Stimulated activated memory B cell treated with anti-CD40 and anti-IgM and Interleukin-4, amounts not matched to agents 10 μg/mL and 1 μg/mL and 100 μg/mL, for 72 hours (primary cell): ENCODE measurements around the gene CYP39A1.
"Not testable (repeated sequence)": the region's sequence is repeated elsewhere in the genome, so short reads cannot be mapped to it uniquely, and the experiment has no call there.

Experiments
- ATAC-seq: fragments of 150-1000 bp; cut with Tn5 transposase; 2 replicates; pipeline ENCODE4 v1.10.0; 2021
- H3K27ac Mint-ChIP-seq: one replicate; pipeline ENCODE4 v1.8.0; 2022; ENCODE audit warnings: mild to moderate bottlenecking, mixed read lengths
- H3K27me3 Mint-ChIP-seq: one replicate; pipeline ENCODE4 v1.8.0; 2022; ENCODE audit warnings: mixed read lengths
- H3K36me3 Mint-ChIP-seq: one replicate; pipeline ENCODE4 v1.8.0; 2022; ENCODE audit warnings: mixed read lengths
- H3K4me1 Mint-ChIP-seq: one replicate; pipeline ENCODE4 v1.8.0; 2022; ENCODE audit warnings: mixed read lengths
- H3K4me3 Mint-ChIP-seq: one replicate; pipeline ENCODE4 v1.8.0; 2022; ENCODE audit warnings: mild to moderate bottlenecking, moderate library complexity, mixed read lengths
- H3K9me3 Mint-ChIP-seq: one replicate; pipeline ENCODE4 v1.8.0; 2022; ENCODE audit warnings: mixed read lengths

The CYP39A1 gene

DNA sequence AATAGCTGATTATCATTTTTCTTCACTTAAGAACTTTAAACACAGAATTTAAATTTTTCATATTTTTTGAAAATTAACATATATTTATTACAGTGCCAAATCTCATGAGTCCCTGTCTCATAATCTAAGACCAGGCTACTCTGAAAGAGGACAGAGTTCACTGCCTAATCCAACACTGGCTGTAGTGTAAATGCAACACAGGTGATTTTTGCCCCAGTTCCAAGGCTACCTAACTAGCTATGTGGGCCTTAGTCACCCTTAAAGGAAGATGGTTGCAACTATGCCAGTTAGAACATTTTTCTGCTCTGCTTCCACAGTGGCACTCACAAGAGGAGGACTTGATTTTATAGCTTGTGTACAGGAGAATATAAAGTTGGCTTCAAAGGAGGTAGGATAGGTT is 5.0 kb upstream of the CYP39A1 start:
- Mint-ChIP-seq H3K4me1 (peaks cover 9% of the 10 kb centered on the region), H3K36me3 (no peaks in the 10 kb centered on the region), H3K9me3 (no peaks in the 10 kb centered on the region), H3K27ac (no peak overlapping the region), H3K4me3 (no peak overlapping the region), H3K27me3 (peaks cover 31% of the 10 kb centered on the region)
- no peak for ATAC-seq

GRCh38 chr6:46655803-46656202 is 3.2 kb upstream of the CYP39A1 start:
- H3K4me3 Mint-ChIP-seq = no peak overlapping the region
- peaks cover 40% of the 10 kb centered on the region for H3K27me3 Mint-ChIP-seq
- H3K27ac Mint-ChIP-seq = no peak overlapping the region
- no peaks in the 10 kb centered on the region for H3K36me3 Mint-ChIP-seq
- no peaks in the 10 kb centered on the region for H3K9me3 Mint-ChIP-seq
- peaks cover 16% of the 10 kb centered on the region for H3K4me1 Mint-ChIP-seq
- no peak for ATAC-seq

GRCh38 chr6:46653439-46654195 is 999 bp upstream of the CYP39A1 start:
- Mint-ChIP-seq H3K27ac (no peak overlapping the region), H3K4me3 (peak overlapping the region; percentile 87), H3K9me3 (no peaks in the 10 kb centered on the region), H3K36me3 (no peaks in the 10 kb centered on the region), H3K27me3 (peaks cover 57% of the 10 kb centered on the region), H3K4me1 (peaks cover 16% of the 10 kb centered on the region)
- no peak for ATAC-seq

DNA sequence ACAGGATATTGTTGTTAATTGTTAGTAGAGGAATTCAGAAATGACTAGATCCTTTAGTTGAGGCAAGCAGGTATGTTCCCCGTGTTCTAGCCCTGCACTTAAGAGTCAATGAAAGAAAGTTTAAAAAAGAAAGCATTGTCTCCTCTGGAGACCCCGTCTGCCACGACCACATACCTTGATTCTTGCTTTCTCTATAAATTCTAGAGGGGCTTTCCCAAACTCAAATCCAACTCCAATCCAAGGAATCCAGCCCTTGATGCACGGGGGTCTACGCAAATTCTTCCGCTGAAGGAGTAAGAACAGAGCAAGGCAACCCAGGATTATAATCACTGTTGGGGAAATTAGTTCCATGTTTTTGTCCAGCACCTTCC is 401 bp downstream of the CYP39A1 start:
- Mint-ChIP-seq H3K9me3 (no peaks in the 10 kb centered on the region), H3K4me3 (peak overlapping the region; percentile 87), H3K27ac (no peak overlapping the region), H3K27me3 (peaks cover 65% of the 10 kb centered on the region), H3K4me1 (peaks cover 16% of the 10 kb centered on the region), H3K36me3 (no peaks in the 10 kb centered on the region)
- ATAC-seq = no peak

DNA sequence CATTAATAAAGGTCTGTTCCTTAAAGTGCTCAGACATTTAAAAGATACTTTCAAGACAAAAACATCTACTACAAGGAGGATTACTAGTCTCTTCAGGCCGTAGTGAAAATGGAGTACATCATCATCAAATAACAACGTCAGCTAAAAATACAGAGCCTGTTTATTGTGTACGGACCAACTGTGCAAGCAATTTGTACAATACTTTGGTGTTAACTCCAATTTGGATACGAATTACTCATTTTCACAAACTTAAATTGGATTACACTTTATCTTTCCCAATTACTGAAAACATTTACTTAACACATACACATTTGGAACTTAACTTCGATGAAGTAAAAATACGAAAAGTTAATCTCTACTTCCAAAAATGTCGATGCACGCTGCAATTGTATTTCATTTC is 802 bp downstream of the CYP39A1 start:
- H3K4me1 Mint-ChIP-seq = peaks cover 16% of the 10 kb centered on the region
- no peaks in the 10 kb centered on the region for H3K36me3 Mint-ChIP-seq
- H3K9me3 Mint-ChIP-seq = no peaks in the 10 kb centered on the region
- no peak for ATAC-seq
- no peak overlapping the region for H3K27ac Mint-ChIP-seq
- peaks cover 65% of the 10 kb centered on the region for H3K27me3 Mint-ChIP-seq
- no peak overlapping the region for H3K4me3 Mint-ChIP-seq

DNA sequence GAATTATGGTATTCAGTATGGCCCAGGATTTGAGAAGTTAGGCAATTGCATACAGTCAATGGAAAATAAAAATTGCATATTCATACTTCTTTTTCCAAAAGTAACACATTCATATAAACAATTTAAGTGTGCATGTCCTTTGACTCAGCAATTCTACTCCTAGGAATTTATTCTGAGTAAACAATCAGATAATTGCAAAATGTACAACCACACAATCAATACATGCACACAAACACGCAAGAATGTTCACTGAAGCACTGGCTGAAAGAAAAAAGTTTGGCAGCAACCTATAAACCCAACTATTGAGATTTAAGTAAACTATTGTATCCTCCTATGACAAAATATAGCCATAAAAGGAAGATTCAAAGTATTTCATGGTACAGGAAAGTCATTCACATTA is 1.6 kb downstream of the CYP39A1 start:
- H3K4me1 Mint-ChIP-seq = peaks cover 16% of the 10 kb centered on the region
- H3K27ac Mint-ChIP-seq = no peak overlapping the region
- no peak for ATAC-seq
- no peaks in the 10 kb centered on the region for H3K36me3 Mint-ChIP-seq
- H3K9me3 Mint-ChIP-seq = no peaks in the 10 kb centered on the region
- H3K27me3 Mint-ChIP-seq = peaks cover 64% of the 10 kb centered on the region
- no peak overlapping the region for H3K4me3 Mint-ChIP-seq

- no peaks in the 10 kb centered on the region for H3K36me3 Mint-ChIP-seq
- peaks cover 6% of the 10 kb centered on the region for H3K9me3 Mint-ChIP-seq
- H3K27ac Mint-ChIP-seq = no peak overlapping the region
- H3K4me3 Mint-ChIP-seq = no peak overlapping the region
- H3K4me1 Mint-ChIP-seq = peaks cover 16% of the 10 kb centered on the region
- H3K27me3 Mint-ChIP-seq = peaks cover 47% of the 10 kb centered on the region
- no peak for ATAC-seq
These were observed 3.6 kb downstream of the CYP39A1 start for GRCh38 chr6:46648869-46649492.

DNA sequence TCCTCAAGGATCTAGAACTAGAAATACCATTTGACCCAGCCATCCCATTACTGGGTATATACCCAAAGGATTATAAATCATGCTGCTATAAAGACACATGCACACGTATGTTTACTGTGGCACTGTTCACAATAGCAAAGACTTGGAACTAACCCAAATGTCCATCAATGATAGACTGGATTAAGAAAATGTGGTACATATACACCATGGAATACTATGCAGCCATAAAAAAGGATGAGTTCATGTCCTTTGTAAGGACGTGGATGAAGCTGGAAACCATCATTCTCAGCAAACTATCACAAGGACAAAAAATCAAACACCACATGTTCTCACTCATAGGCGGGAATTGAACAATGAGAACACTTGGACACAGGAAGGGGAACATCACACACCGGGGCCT is 4.5 kb downstream of the CYP39A1 start:
- not testable (repeated sequence) for ATAC-seq, H3K9me3 Mint-ChIP-seq, H3K4me3 Mint-ChIP-seq, H3K27ac Mint-ChIP-seq, H3K36me3 Mint-ChIP-seq
- Mint-ChIP-seq H3K4me1 (peaks cover 10% of the 10 kb centered on the region), H3K27me3 (peaks cover 41% of the 10 kb centered on the region)

- Mint-ChIP-seq H3K27ac (no peak overlapping the region), H3K9me3 (peaks cover 6% of the 10 kb centered on the region), H3K4me3 (no peak overlapping the region), H3K36me3 (no peaks in the 10 kb centered on the region), H3K27me3 (peaks cover 31% of the 10 kb centered on the region), H3K4me1 (no peaks in the 10 kb centered on the region)
- no peak for ATAC-seq
These were observed 7.4 kb downstream of the CYP39A1 start for GRCh38 chr6:46645265-46645664.

- Mint-ChIP-seq H3K9me3 (peaks cover 6% of the 10 kb centered on the region), H3K4me3 (no peak overlapping the region), H3K4me1 (peaks cover under 1% of the 10 kb centered on the region), H3K27me3 (peaks cover 34% of the 10 kb centered on the region), H3K27ac (no peak overlapping the region), H3K36me3 (no peaks in the 10 kb centered on the region)
- ATAC-seq = no peak
These were observed 9.5 kb downstream of the CYP39A1 start for GRCh38 chr6:46642928-46643751.

DNA sequence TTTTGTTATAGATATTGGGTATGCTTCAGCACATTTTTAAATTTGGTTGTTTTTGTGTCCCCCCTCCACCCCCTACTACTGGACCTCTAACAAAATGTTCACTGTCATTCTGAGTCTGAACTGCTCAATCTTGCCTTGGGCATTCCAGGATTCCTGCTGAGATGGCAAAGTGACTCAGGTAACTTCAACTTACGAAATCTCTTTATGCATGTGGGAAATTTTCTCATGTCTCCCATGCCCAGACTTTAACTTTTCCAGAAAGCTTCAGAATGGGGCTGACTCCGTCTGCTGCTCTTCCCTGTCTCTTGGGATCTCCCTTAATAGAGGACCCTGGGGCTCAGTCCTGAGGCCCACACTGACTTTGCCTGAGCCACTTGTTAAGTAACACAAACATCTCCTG is 14.0 kb downstream of the CYP39A1 start:
- H3K9me3 Mint-ChIP-seq = no peaks in the 10 kb centered on the region
- H3K4me1 Mint-ChIP-seq = peaks cover 10% of the 10 kb centered on the region
- H3K36me3 Mint-ChIP-seq = no peaks in the 10 kb centered on the region
- no peak overlapping the region for H3K27ac Mint-ChIP-seq
- no peak overlapping the region for H3K4me3 Mint-ChIP-seq
- peaks cover 46% of the 10 kb centered on the region for H3K27me3 Mint-ChIP-seq
- no peak for ATAC-seq

DNA sequence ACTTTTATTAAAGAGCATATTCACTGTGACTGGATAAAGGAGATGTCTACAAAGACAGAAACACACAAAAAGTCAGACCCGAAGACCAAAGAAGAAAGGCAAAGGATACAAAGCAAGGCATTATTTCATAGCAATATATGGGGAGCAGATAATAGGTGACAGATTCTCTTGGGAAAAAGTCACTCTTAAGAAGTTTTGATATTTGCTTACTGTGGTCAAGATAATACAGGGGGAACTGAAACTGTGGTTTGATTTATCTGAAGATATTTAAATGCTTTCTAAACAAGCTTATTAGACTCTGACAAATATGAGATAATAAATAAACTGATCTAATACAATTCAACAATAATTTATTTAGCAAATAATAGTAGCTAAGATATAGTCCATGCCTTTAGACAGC is 14.7 kb downstream of the CYP39A1 start:
- H3K27me3 Mint-ChIP-seq = peaks cover 42% of the 10 kb centered on the region
- no peak overlapping the region for H3K27ac Mint-ChIP-seq
- no peaks in the 10 kb centered on the region for H3K36me3 Mint-ChIP-seq
- no peak overlapping the region for H3K4me3 Mint-ChIP-seq
- H3K4me1 Mint-ChIP-seq = peaks cover 10% of the 10 kb centered on the region
- no peaks in the 10 kb centered on the region for H3K9me3 Mint-ChIP-seq
- ATAC-seq = no peak

DNA sequence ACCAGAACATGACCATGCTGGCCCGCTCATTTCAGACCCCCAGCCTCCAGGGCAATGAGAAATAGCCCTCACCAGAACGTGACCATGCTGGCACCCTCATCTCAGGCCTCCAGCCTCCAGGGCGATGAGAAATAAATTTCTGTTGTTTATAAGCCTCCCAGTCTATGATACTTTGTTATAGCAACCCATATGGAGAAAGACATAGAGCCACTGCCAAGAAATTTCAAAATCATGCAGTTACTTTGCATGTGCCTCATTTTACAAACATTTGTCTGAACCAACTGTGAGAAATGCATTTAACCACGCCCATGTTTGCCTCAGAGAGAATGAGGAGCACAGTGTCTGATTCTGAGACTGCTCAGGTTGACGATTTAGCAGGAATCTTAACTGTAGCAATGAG is 15.5 kb downstream of the CYP39A1 start:
- H3K27me3 Mint-ChIP-seq = peaks cover 37% of the 10 kb centered on the region
- no peak overlapping the region for H3K4me3 Mint-ChIP-seq

DNA sequence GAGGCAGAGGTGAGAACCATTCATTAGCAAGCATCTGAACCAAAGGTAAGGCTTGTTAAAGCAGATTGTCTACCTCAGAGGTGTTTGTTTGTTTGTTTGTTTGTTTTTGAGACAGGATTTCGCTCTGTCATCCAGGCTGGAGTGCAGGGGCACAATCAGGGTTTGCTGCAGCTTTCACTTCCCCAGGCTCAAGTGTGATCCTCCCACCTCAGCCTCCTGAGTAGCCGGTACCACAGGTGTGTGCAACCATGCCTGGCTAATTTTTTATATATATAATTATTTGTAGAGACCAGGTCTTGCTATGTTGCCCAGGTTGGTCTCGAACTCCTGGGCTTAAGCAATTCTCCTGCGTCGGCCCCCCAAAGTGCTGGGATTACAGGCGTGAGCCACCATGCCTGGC is 17.2 kb downstream of the CYP39A1 start:
- H3K27ac Mint-ChIP-seq = no peak overlapping the region
- peaks cover 51% of the 10 kb centered on the region for H3K27me3 Mint-ChIP-seq
- H3K36me3 Mint-ChIP-seq = no peaks in the 10 kb centered on the region
- H3K4me1 Mint-ChIP-seq = peaks cover 10% of the 10 kb centered on the region
- H3K4me3 Mint-ChIP-seq = no peak overlapping the region
- no peaks in the 10 kb centered on the region for H3K9me3 Mint-ChIP-seq
- ATAC-seq = no peak

More for the DNA sequence above, 15.5 kb downstream of the CYP39A1 start:
- ATAC-seq = no peak
- Mint-ChIP-seq H3K36me3 (no peaks in the 10 kb centered on the region), H3K27ac (no peak overlapping the region), H3K9me3 (no peaks in the 10 kb centered on the region), H3K4me1 (peaks cover 10% of the 10 kb centered on the region)

DNA sequence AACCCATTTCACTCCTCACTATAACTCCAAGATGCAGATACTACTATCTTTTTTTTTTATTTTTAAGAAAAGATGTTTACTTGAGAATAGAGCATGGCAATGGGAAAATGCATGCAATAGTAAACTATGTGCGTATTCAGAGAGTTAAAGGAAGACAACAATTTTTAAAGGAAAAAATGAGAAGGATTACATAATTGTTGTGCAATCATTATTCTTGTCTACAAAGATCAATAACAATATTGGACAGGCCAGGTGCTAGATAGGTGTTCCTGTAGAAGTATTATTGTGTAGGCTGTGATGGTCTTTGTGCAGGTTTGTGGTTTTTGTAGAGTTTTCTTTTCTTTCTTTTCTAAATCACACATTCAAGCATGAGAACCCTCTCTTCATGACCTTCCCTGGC is 20.6 kb downstream of the CYP39A1 start:
- Mint-ChIP-seq H3K27ac (no peak overlapping the region), H3K4me1 (no peaks in the 10 kb centered on the region)

More for the DNA sequence above, 20.6 kb downstream of the CYP39A1 start:
- no peaks in the 10 kb centered on the region for H3K9me3 Mint-ChIP-seq
- ATAC-seq = no peak
- H3K27me3 Mint-ChIP-seq = peaks cover 23% of the 10 kb centered on the region
- H3K4me3 Mint-ChIP-seq = no peak overlapping the region
- H3K36me3 Mint-ChIP-seq = no peaks in the 10 kb centered on the region
